ENCODE measurements around the gene EYA4. TPM values are rescaled to one million over a fixed set of nuclear protein-coding genes. Genes with fewer than 3 reads are reported as not detected.

The EYA4 gene
- total and polyA plus RNA-seq, 2 of the 4 experiments (the other 2 are of a cell fraction): 5.7 to 11.1 TPM

DNA sequence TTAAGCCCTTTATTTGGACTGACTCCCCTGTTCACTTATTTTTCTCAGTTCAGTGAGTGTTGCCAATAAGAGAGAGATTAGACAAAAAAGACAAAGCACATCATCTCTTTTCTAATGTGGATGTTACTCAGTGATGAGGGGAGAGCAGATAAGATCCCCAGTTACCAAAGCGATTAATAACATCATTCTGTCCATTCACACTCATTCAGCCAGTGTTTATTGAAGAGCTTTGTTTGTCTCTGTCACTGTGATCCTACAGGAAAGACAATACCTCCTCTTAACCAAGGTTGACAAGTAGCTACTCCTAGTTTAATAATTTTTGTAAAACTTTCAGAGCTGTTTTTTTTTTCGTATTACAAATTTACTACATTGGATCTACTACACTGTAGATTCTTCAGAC is 163.0 kb downstream of the EYA4 start:
- H2BK20ac ChIP-seq (ENCODE audit: low read depth, low read length): no peak overlapping the region
- H3K27ac ChIP-seq (ENCODE audit: insufficient read depth, low read length): no peak overlapping the region
- no peaks in the 10 kb centered on the region; a peak in 1 of 4 replicates for H3K79me1 ChIP-seq (ENCODE audit: low read depth in 1 of 2, low read length in 2 of 2)
- no peak overlapping the region for H4K8ac ChIP-seq (ENCODE audit: low read depth in 2 of 2, low read length in 2 of 2)
- H3K27me3 ChIP-seq (ENCODE audit: control insufficient read depth, insufficient read depth, low read length): no peaks in the 10 kb centered on the region
- no peak overlapping the region for H3K56ac ChIP-seq (ENCODE audit: extremely low read depth, insufficient read depth, low read length)
- H2BK15ac ChIP-seq (ENCODE audit: low read depth, low read length): no peak overlapping the region
- dilution Hi-C loops (cut with HindIII; ENCODE audit: low sequenced_read_pairs, unreplicated experiment): no loop called here
- no TSS peak for BruUV-seq (replicated peaks)
- H4K91ac ChIP-seq (ENCODE audit: insufficient read depth, low read depth, low read length): no peak overlapping the region
- H2AK9ac ChIP-seq (replicated peaks; ENCODE audit: low read depth, low read length, poor library complexity): no peak overlapping the region
- POLR2A ChIA-PET (ENCODE audit: unreplicated experiment): no interaction called here
- TF ChIP-seq FOS (IDR thresholded peaks at IDR 0.05; ENCODE audit: low read depth, low read length) (no peak), CEBPB (IDR thresholded peaks at IDR 0.05; ENCODE audit: low read depth, low read length) (no peak)
- H4K20me1 ChIP-seq (ENCODE audit: insufficient read depth, low read length): no peaks in the 10 kb centered on the region
- no peak overlapping the region for H2BK5ac ChIP-seq (ENCODE audit: low read depth, low read length, poor library complexity, severe bottlenecking)
- H3K4me2 ChIP-seq (ENCODE audit: low read depth, low read length): no peak overlapping the region
- H3K18ac ChIP-seq (ENCODE audit: low read depth, low read length): no peak overlapping the region
- 0 out of 2 replicates have a peak, but pooled peaks cover 3% of the 10 kb centered on the region for H3K4me1 ChIP-seq (ENCODE audit: control insufficient read depth, insufficient read depth, low read length)
- no peaks in the 10 kb centered on the region for H3K36me3 ChIP-seq (ENCODE audit: control insufficient read depth, insufficient read depth, low read length)
- H4K5ac ChIP-seq (ENCODE audit: low read depth, low read length): no peak overlapping the region
- no peaks in the 10 kb centered on the region; the same call in 1 of the 2 replicates for H3K9me1 ChIP-seq (ENCODE audit: insufficient read depth, low read length)
- intact Hi-C loops (cut with micrococcal nuclease): no loop called here
- DNase-seq (no peak), ATAC-seq (ENCODE audit: low read depth) (no peak)
- no peak overlapping the region for H2AFZ ChIP-seq (replicated peaks; ENCODE audit: low read length, poor library complexity)
- no peak overlapping the region for H3K4me3 ChIP-seq (ENCODE audit: insufficient read depth, low read depth, low read length)
- H3K9ac ChIP-seq (ENCODE audit: low read depth, low read length): no peak overlapping the region
- no CpG with 5 or more reads among the region's 2 CpGs for WGBS, 2 experiments (ENCODE audit: extremely low coverage in 2 of 2, insufficient read length in 1 of 2)
- H3K23ac ChIP-seq (ENCODE audit: low read depth, low read length): no peak overlapping the region
- H2AK5ac ChIP-seq (ENCODE audit: low read depth, low read length): no peak overlapping the region
- H2BK120ac ChIP-seq (ENCODE audit: low read depth, low read length): no peak overlapping the region
- CTCF ChIA-PET: interaction anchor here (0.6 to 1.5 kb wide), 3 partner anchors 13 to 573 kb away, joined by 3 read pairs; no protein-coding TSS in a partner anchor
- in situ Hi-C loops (cut with MboI; ENCODE audit: low sequenced_read_pairs): no loop called here
- no peaks in the 10 kb centered on the region for H3K9me3 ChIP-seq (ENCODE audit: control insufficient read depth, insufficient read depth, low read length)
- H3K14ac ChIP-seq (replicated peaks; ENCODE audit: low read depth, low read length): no peak overlapping the region
- no peak overlapping the region for H3K4ac ChIP-seq (ENCODE audit: low read depth, low read length)

Measured in IMR-90 (cell line).